HT-29 (cell line): Measurements from ENCODE around the gene OBSCN. TPM values are rescaled to one million over a fixed set of nuclear protein-coding genes. Genes with fewer than 3 reads are reported as not detected.

Experiments
- DNase-seq: peaks from one replicate; pipeline ENCODE4 v3.0.0-alpha.2; 2015; ENCODE audit warnings: low spot score
- total RNA-seq: library from RNA; depleted of rRNA; stranded (reverse); fragments of >200 nt; shearing (Covaris generic); gene quantifications from 2 replicates; pipeline ENCODE4 v1.2.3, GENCODE V29; 2014

The OBSCN gene
- total RNA-seq, 1 experiment from 2014 or later: 16.7 TPM

- DNase-seq: no peak
Observed at GRCh38 chr1:228352677-228353481, 145.0 kb downstream of the OBSCN start.

- no peak for DNase-seq
Observed at GRCh38 chr1:228353601-228354371, 145.9 kb downstream of the OBSCN start.

- DNase-seq: no peak
Observed at GRCh38 chr1:228354390-228355320, 146.8 kb downstream of the OBSCN start.

GRCh38 chr1:228356897-228357680, 149.2 kb downstream of the OBSCN start:
- no peak for DNase-seq

GRCh38 chr1:228358039-228358763, 150.4 kb downstream of the OBSCN start:
- DNase-seq: no peak

GRCh38 chr1:228358764-228359612, 151.1 kb downstream of the OBSCN start:
- no peak for DNase-seq

- no peak for DNase-seq
Observed at GRCh38 chr1:228359613-228360532, 152.0 kb downstream of the OBSCN start.

GRCh38 chr1:228360533-228361313, 152.9 kb downstream of the OBSCN start:
- no peak for DNase-seq

- no peak for DNase-seq
Observed at GRCh38 chr1:228361314-228362140, 153.7 kb downstream of the OBSCN start.

GRCh38 chr1:228362141-228362883, 154.5 kb downstream of the OBSCN start:
- DNase-seq: no peak

GRCh38 chr1:228362884-228363450, 155.1 kb downstream of the OBSCN start:
- no peak for DNase-seq

- no peak for DNase-seq
Observed at GRCh38 chr1:228363686-228364067, 155.8 kb downstream of the OBSCN start.

- DNase-seq: no peak
Observed at GRCh38 chr1:228364068-228364705, 156.3 kb downstream of the OBSCN start.

GRCh38 chr1:228364706-228365213, 156.9 kb downstream of the OBSCN start:
- no peak for DNase-seq
